ENCODE results near the gene RNPEPL1. TPM values are rescaled to one million over a fixed set of nuclear protein-coding genes. Genes with fewer than 3 reads are reported as not detected.

RNPEPL1 gene
- total RNA-seq, 1 donor from 2014 or later, result 74.1 TPM

DNA sequence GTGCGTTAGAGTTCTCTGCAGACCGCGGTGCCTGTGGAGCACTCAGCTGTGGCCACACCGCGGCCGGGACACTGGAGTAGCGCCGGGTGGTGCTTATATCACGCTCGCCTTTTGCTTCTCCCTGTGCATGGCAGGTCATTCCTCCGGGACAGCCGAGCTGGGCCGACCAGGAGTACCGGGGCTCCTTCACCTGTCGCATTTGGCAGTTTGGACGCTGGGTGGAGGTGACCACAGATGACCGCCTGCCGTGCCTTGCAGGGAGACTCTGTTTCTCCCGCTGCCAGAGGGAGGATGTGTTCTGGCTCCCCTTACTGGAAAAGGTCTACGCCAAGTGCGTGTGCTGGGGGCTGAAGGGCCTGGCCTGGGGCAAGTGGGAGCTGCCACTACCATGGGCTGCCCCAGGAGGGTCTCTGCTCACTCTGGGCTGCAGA lies 22.4 kb downstream of the RNPEPL1 start:
- DNase-seq (ENCODE audit: low read depth), result no peak

DNA sequence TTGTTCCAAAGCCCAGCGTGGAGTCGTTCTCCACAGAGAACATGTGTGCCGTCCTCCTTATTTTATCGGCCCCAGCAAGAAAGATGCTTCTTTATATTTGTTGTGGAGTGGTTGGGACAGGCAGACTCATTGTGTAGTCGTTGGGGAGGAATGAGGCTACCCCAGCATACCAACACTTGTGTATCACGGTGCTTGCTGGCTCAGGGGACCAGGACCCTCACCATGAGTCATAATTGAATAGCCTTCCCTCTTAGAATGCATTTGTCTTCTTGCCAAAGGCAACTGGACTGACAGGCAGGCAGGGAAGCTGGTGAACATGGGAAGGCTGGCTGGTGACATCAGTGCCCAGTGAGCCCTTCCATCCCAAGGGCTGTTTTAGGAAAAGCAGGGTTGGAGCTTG lies 22.9 kb downstream of the RNPEPL1 start:
- DNase-seq (ENCODE audit: low read depth), result no peak

DNA sequence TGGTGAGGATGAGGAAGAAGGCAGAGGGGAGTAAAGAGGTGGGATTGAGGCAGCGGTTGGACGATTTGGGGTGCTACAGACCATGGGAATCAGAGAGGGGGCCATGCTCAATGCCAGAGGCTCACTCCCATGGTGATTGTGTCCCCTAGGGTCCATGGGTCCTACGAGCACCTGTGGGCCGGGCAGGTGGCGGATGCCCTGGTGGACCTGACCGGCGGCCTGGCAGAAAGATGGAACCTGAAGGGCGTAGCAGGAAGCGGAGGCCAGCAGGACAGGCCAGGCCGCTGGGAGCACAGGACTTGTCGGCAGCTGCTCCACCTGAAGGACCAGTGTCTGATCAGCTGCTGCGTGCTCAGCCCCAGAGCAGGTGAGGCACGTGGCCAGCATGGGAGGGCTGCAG lies 23.5 kb downstream of the RNPEPL1 start:
- DNase-seq (ENCODE audit: low read depth), result no peak

DNA sequence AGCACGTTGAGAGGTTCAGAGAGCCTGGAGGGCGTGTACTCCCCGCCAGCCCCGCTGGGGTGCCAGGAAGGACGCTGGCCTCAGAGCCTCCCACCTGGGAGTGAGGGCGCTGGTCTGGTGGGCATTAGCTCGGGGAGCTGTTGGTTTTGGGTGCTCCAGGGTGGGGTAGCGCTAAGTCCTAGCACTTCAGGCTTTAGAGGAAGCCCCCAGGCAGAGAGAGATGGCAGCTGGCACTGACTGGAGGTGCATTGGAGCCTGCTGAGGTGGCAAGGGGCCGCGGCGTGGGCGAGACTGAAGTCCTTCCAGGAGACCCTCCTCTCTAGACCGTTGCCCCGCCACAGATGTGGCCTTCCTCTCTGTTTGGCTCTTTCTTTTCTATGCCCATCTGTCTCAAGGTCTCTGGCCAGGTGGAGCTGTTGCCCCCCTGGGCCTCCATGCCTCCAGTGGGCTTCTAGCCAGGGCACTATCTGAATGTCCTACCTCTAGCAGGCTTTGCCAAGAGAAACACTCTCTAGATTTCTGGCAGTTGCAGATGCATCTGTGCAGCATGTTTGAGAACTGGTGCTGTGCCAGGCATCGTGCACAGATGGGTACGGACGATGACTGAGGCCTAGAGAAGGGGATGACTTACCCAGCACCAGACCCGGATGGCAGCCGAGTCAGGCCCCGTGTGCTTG lies 24.9 kb downstream of the RNPEPL1 start:
- no peak for DNase-seq (ENCODE audit: low read depth)

DNA sequence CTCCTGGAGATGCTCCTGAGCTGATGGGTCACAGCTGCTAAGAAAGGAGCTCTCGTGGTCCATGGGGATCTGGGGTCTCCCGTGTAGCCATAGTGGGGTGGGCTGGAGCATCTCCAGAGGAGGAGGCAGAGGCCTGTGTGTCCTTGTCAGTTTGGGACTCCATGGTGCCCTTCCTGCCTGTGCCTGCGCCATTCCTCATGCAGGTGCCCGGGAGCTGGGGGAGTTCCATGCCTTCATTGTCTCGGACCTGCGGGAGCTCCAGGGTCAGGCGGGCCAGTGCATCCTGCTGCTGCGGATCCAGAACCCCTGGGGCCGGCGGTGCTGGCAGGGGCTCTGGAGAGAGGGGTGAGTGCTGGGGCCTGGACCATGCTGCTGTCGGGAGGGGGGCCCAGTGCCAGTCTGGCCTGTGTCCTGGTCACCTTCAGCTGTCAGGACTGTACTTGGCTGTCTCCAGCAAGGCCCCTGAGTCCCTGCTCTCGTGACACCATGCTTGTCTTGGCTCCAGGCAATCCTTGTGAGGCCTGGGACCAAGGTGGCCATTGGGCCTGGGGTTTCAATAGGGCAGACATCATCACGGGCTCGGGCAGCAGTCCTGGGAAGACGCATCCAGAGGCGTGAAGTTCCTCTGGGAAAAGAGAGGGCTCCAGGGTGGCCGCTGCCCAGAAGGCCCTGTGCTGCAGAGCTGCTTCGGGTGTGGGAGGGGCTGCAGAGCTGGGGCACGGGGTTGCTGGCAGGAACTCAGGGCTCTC lies 25.6 kb downstream of the RNPEPL1 start:
- no peak for DNase-seq (ENCODE audit: low read depth)

DNA sequence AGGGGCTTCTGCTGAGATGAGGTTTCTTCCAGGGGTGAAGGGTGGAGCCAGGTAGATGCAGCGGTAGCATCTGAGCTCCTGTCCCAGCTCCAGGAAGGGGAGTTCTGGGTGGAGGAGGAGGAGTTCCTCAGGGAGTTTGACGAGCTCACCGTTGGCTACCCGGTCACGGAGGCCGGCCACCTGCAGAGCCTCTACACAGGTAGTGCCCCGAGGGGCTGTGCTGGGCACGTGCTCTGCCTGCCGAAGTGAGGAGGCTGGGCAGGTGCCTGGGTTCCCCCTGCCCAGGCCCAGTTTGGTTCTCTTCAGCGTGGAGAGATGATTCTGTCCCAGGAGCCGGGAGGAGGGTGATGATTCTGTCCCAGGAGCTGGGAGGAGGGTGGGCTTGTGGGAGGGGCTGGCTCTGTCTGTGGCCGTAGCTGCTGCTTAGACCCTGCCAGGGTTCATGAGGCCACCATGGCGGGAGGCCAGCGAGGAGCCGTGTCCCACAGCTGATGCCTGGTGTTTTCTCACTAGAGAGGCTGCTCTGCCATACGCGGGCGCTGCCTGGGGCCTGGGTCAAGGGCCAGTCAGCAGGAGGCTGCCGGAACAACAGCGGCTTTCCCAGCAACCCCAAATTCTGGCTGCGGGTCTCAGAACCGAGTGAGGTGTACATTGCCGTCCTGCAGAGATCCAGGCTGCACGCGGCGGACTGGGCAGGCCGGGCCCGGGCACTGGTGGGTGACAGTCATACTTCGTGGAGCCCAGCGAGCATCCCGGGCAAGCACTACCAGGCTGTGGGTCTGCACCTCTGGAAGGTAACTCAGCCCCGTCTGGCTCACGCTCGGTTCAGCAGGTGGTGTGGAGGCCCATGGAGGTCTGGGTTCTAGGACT lies 26.5 kb downstream of the RNPEPL1 start:
- DNase-seq (ENCODE audit: low read depth), result no peak

DNA sequence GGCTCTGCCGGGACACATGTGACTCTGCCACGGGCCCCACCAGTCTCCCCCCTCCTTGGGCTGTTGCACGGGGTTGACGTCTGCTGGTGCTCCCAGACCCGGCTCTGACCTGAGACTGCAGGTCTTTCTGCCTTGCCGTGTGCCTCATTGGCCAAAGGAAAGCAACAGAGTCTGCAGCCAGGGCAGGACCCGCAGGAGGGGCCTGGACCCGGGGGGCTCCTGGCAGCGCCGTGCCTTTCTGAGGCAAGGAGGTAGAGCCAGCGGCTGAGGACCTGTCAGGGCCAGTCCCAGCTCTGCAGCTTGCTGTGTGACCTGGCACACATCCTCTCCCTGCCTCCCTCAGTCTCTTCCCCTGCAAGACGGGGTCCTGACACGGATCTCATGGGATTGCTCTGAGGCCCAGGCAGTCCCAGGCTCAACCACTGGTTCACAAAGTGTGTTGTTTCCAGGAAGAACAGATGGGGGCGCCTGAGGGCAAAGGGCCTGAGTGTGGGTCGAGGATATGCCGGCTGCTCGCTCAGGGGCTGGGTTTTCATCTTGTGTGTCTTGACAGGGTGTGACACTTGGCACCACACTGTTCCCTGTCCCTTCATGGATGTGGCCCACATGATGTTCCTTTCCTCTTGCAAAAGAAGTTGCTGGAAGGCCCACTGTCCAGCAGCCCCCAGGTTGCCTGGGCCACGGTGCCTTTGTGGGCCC lies 27.2 kb downstream of the RNPEPL1 start:
- no peak for DNase-seq (ENCODE audit: low read depth)

DNA sequence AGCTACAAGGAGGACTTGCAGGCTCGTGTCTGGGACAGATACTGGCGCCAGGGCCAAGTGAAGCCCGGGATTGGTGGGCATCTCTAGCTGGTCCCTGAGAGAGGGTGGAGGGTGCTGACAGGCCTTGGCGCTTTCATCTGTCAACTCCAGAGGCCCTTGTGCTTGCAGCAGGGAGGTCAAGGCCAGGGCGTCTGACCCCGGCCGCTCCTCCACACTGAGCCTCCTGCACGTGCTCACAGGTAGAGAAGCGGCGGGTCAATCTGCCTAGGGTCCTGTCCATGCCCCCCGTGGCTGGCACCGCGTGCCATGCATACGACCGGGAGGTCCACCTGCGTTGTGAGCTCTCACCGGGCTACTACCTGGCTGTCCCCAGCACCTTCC lies 27.8 kb downstream of the RNPEPL1 start:
- DNase-seq (ENCODE audit: low read depth), result no peak

DNA sequence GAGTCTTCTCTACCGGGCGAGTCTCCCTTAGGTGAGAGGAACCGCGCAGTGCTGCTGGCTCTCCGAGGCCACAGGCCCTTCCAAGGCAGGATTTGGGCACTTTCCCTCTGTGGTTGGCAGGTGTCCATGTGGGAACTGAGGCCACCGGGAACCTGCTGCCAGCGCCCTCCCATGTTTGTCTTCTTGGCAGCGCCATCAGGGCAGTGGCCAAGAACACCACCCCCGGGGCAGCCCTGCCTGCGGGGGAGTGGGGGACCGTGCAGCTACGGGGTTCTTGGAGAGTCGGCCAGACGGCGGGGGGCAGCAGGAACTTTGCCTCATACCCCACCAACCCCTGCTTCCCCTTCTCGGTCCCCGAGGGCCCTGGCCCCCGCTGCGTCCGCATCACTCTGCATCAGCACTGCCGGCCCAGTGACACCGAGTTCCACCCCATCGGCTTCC lies 28.2 kb downstream of the RNPEPL1 start:
- no peak for DNase-seq (ENCODE audit: low read depth)

DNA sequence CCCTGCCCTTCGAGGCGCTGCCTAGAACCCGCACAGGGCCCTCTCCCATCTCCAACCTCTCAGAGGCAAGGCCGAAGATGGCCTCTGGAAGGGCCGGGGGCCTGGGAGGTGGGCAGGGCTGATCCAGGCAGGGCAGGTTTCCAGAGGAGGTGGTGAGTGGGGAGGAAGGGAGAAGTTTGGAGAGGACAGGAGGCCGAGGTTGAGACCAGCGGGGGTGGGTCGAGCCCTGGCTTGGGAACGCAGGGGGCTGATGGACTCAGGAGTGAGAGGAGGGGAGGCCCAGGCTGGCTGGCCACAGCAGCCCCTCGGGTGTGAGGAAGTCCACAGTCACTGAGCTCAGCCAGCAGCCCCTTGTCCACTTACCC lies 28.8 kb downstream of the RNPEPL1 start:
- no peak for DNase-seq (ENCODE audit: low read depth)

DNA sequence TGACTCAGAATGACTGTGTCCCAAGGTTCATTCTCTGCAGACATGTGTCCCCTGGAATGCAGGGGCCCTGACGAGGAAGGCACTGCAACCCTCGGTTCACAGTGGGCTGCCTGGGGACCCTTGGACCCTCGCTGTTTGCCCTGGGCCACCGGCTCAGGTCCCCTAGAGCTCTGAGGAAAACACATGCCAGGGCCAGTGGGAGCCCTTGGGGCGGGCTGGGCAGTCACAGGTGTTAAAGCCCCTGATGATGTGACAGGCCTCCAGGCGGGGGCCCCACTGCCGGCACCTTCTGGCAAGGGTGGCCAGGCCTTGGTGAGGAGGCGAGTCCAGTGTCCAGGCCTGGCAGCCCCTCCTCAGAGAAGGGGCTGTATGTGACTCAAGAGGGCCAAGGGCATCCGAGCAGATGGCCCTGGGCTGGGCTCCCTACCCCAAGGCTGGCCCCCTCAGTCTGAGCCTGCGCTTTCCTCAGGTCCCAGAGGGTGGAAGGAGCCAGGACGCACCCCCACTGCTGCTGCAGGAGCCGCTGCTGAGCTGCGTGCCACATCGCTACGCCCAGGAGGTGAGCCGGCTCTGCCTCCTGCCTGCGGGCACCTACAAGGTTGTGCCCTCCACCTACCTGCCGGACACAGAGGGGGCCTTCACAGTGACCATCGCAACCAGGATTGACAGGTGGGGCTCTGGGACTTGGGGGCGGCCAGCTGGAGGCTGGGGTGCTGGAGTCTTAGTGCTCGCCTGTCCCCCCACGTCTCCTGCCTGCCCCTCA lies 29.3 kb downstream of the RNPEPL1 start:
- no peak for DNase-seq (ENCODE audit: low read depth)

DNA sequence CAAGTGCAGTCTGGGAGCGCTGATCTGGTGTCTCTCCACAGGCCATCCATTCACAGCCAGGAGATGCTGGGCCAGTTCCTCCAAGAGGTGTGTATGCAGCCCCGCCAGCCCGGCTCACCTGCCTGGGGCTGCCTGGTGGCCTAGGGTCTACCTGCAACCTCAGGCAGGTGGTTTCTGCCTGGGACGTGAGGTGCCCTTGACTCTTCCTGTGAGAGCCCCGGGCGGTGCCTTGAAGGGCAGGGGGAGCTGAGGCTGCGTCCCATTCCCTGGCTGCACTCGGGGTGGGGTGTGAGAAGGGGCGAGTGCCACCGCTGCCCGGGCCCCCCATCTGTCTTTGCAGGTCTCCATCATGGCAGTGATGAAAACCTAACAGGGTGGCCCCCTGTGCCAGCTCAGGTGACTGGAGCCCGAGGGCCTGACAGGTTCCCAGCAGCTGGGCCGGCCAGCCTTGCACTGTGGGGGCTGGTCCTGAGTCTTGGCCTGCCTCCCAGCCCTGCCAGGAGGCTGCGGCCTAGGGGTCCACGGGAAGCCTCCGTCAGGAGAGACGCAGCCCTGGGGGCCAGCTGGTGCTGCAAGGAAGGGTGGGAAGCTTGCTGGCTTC lies 30.1 kb downstream of the RNPEPL1 start:
- DNase-seq (ENCODE audit: low read depth), result no peak

DNA sequence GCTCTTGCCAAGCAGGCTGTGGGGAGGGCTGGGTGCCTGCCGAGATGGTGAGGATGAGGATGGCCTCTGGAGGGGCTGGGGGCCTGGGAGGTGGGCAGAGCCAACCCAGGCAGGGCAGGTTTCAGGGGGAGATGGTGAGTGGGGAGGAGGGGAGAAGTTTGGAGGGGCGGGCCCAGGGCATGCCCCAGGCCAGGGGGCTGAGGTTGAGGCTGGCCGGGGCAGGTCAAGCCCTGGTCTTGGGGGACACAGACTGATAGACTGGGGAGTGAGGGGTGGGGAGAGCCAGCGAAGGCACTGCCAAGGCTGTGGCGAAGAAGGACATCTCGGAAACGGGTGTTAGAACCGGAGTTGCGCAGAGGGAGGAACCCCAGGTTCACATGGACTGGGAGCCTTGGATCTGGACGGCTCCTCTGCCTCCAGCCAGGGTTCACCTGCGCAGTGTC lies 30.9 kb downstream of the RNPEPL1 start:
- DNase-seq (ENCODE audit: low read depth), result no peak

DNA sequence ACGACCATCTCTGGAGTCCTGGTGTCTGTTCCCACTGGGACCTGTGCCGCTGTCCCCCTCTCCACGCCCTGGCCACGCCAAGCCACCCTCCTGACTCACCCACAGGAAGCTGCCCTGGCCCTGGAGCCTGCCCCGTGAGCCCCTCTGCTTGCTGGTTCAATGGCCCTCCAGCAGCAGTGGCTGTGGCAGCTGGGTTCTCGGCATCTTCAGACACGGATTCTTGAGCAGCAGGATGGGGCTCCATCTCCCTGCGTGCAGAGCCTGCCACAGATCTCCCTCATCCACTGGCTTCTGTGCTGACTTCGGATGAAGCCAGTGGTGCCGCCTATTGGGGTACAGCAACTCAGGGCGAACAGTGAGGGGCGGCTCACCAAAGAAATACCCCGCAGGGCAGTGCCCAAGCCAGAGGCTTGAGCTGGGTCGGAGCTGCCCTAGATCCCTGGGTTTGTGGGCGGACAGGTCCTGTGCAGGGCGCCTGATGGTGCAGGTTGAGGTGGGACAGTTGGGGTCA lies 32.2 kb downstream of the RNPEPL1 start:
- DNase-seq (ENCODE audit: low read depth), result no peak

DNA sequence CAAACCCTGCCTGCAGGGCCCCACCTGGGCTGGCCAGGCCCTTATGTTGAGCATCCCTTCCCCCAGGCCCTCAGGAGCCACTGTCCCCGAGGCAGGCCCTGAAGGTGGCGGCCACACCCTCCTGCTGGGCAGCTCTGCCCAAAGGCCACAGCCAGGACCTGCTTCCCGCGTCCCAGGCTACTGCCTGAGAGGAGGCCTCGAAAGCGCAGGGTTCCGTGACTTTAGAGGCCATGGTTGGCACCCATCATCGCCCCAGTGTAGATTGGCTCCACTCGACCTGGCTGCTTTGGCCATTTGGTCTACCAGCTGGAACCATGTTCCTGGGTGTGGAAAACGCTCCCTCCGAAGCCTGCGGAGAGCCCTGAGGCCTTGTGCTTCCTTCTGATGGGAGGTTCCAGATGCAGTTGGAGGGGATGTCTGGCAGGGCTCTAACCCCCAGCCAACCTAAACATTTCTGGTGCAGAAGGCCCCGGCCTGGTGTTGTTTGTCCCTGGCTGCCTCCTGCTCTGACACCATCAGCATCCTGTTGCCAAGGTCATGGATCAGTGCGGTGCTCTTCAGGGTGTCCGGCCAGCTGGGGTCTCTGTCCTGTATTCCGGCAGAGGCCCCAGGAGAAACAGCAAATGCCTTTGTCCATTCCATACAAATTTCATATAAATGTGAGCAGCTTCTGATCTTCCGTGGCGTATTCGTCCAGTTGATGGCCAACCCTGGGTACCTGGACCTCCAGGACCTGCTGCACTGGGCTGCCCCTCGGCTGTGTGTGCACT lies 33.0 kb downstream of the RNPEPL1 start:
- DNase-seq (ENCODE audit: low read depth), result no peak

DNA sequence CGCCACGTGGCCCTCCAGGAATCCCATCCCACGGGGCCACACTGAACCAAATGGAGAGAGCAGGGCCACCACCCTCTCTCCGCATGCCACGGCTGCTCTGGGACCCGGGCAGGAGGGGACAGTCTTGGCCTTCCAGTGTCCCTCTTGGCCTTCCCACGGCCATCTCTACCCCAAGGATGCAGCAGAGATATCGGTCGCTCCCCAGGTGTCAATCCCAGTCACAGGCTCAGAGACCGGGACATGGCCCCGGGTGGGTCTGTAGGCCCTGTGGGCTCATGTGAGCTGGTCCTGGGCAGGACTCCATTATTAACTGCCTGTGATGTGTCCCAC lies 33.5 kb downstream of the RNPEPL1 start:
- DNase-seq (ENCODE audit: low read depth), result no peak

DNA sequence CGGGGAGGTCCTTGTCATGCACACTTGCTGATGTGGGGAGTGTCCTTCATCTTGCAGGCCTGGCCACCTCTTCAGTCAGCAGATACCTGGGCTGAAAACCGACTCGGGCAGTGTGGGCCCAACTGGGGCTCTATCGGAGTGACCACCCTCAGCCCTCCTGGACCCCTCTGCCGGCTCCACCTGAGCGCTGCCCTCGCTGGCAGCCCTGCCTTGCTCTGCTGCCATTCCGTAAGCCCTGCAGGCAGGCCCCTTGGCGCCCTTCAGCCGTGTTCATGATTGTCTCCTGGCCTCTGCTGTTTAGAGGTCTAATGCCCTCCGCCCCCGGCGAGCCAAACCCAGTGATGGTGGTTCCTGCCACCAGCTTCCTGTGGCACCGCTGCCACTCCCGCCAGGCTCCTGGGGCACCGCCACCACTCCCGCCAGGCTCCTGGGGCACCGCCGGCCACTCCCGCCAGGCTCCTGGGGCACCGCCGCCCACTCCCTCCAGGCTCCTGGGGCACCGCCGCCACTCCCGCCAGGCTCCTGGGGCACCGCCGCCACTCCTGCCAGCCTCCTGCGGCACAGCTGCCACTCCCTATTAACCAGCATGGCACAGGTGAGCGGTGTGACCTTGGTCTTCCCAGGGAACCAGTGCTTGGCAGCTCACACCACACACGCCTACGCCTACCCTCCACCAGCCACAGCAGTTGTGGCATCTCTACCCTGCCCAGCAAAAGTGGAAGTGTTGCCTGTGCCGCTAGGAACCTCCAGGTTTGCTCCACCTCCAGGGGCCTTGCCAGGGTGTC lies 34.2 kb downstream of the RNPEPL1 start:
- no peak for DNase-seq (ENCODE audit: low read depth)

DNA sequence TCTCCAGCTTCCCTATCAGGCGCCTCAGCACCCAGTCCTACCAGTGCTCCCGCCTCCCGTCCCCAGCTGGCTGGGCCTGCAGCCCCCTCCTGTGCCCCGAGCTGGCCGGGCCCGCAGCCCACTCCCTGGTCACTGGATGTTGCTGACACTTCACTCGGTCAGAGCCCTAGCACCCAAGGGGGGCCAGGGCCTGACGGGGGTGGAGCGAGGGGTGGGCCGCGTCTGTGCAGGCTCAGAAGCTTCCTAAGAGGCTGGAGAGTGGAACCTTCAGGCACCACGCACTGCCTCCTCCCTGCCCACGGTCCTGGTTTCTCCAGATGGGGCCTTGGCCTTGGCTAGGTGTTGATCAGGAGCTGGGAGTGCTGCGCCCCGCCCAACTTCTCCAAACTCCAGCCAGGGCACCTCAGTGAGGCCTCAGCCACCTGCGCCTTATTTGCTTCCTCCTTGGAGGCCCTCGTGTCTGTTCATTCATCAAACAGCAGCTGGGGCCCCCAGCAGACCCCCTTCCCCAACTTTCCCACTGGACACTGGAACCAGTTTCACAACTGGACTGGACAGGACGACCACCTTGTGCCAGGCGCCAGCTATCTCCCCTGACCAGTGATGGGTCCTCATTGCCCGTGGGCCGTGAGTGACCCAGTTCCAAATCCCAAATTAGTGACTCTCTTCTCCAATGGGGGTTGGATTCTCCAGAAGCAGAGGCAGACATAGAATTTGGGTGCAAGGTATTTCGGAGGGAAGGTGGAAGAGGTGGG lies 35.0 kb downstream of the RNPEPL1 start:
- no peak for DNase-seq (ENCODE audit: low read depth)

Measured in renal cortical epithelial cell (primary cell).